GM12891 (cell line): Measurements from ENCODE around the gene RUVBL2.

ENCODE experiments used
- DNase-seq: peaks from one replicate; pipeline ENCODE4 v3.0.0; 2011; ENCODE audit warnings: low spot score; ENCODE audit not compliant: insufficient read length
- FAIRE-seq: peaks from 2 replicates; lab custom pipeline; 2011; peaks lifted over from hg19 to GRCh38; lab: Jason Lieb, UNC
- PAX5 ChIP-seq: IDR thresholded peaks from 2 replicates; pipeline ENCODE4 v1.6.1; 2011; ENCODE audit warnings: low read length, moderate library complexity, mild to moderate bottlenecking; ENCODE audit not compliant: insufficient read depth, severe bottlenecking
- POLR2A ChIP-seq: IDR thresholded peaks from 2 replicates; pipeline ENCODE4 v1.6.1; 2011; ENCODE audit warnings: low read depth, low read length, control low read depth
- POLR2AphosphoS5 ChIP-seq: IDR thresholded peaks from 2 replicates; pipeline ENCODE4 v1.6.1; 2011; ENCODE audit warnings: low read depth, low read length, control low read depth
- POU2F2 ChIP-seq: IDR thresholded peaks from 2 replicates; pipeline ENCODE4 v1.6.1; 2011; ENCODE audit warnings: low read depth, mild to moderate bottlenecking, control low read depth, low read length, moderate library complexity
- SPI1 ChIP-seq: IDR thresholded peaks from 2 replicates; pipeline ENCODE4 v1.6.1; 2011; ENCODE audit warnings: low read depth, low read length, control low read depth
- TAF1 ChIP-seq: IDR thresholded peaks from 2 replicates; pipeline ENCODE4 v1.6.1; 2011; ENCODE audit warnings: low read depth, low read length, control low read depth

The RUVBL2 gene

DNA sequence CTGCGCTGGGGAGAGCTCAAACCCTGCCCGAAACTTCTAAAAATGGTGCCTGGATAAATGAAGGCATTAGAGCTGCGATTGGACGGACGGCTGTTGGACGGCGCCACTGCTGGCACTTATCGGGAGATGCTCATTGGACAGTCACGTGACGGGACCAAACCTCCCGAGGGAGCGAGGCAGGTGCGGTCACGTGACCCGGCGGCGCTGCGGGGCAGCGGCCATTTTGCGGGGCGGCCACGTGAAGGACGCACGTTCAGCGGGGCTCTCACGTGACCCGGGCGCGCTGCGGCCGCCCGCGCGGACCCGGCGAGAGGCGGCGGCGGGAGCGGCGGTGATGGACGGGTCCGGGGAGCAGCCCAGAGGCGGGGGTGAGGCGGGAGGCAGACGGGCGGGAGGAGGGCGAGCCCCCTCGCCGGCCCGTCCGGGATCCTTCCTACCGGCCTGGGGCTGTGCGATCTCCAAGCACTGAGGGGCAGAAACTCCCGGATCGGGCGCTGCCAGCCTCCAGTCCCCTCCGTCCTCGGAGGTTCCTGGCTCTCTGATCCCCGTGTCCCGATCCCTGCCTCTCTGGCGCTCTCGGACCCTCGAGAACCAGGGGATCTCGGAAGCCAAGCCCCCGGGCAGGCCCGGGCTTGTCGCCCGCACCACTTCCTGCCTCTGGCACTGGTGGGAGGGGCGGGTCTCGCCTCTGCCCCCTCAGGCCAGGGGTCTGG, 38.9 kb upstream of the RUVBL2 start, which contains the start of gene BAX:
Gene BAX (plus strand): TSS at position 281 of the 713 bp plus-strand sequence. CDS start 54 bp downstream, at position 335.
- DNase-seq = peak; percentile 97
- TF ChIP-seq PAX5 = no peak
- TF ChIP-seq TAF1 = peak; percentile 61
- 0 out of 2 replicates have a peak, but pooled peaks have one; percentile 26 for TF ChIP-seq SPI1
- TF ChIP-seq POU2F2 = peak; percentile 50; the same call in 1 of the 2 replicates
- TF ChIP-seq POLR2A = peak; percentile 67; the same call in 1 of the 2 replicates
- TF ChIP-seq POLR2AphosphoS5 = peak; percentile 74
- FAIRE-seq = peak; percentile 99

DNA sequence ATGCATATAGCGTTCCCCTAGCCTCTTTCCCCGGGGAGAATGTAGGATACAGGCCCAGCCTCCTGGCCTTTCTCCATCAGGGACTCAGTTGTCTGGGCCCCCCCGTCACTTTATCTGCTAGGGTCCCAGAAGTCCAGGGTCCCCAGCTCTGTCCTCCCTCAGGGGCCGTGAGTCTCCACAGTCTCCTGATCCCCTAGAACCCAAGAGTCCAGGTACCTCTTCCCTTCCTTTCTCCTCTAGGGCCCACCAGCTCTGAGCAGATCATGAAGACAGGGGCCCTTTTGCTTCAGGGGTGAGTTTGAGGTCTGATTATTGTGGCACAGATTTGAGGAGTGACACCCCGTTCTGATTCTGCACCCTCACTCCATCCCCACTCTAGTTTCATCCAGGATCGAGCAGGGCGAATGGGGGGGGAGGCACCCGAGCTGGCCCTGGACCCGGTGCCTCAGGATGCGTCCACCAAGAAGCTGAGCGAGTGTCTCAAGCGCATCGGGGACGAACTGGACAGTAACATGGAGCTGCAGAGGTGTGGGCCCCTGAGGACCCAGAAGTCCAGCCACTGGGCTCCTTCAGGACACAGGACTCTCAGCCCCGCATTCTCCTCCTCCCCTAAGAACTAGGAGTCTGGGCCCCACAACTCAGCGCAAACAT, 38.3 kb upstream of the RUVBL2 start:
- no peak for FAIRE-seq
- no peak for DNase-seq

DNA sequence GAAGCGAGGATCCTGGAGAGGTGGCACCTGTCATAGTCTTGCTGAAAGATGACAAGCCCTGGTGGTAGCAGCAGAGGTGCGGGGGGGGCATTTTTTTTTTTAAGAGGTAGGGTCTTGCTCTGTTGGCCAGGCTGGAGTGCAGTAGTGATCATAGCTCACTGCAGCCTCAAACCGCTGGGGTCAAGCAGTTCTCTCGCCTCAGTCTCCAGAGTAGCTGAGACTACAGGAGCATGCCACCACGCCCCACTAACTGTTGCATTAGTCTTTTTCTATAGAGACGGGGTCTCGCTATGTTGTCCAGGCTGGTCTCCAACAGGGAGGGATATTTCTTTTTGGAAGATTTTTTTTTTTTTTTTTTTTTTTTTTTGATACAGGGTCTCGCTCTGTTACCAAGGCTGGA, 35.7 kb upstream of the RUVBL2 start:
- DNase-seq (no peak), FAIRE-seq (no peak)
- TF ChIP-seq TAF1 = no peak
- TF ChIP-seq POLR2AphosphoS5 = no peak
- TF ChIP-seq PAX5 = no peak
- no peak for TF ChIP-seq SPI1
- TF ChIP-seq POU2F2 = no peak
- TF ChIP-seq POLR2A = no peak

More for the DNA sequence above, 38.3 kb upstream of the RUVBL2 start:
- TF ChIP-seq POU2F2 (no peak), POLR2A (no peak), SPI1 (no peak), PAX5 (no peak), POLR2AphosphoS5 (no peak), TAF1 (no peak)

DNA sequence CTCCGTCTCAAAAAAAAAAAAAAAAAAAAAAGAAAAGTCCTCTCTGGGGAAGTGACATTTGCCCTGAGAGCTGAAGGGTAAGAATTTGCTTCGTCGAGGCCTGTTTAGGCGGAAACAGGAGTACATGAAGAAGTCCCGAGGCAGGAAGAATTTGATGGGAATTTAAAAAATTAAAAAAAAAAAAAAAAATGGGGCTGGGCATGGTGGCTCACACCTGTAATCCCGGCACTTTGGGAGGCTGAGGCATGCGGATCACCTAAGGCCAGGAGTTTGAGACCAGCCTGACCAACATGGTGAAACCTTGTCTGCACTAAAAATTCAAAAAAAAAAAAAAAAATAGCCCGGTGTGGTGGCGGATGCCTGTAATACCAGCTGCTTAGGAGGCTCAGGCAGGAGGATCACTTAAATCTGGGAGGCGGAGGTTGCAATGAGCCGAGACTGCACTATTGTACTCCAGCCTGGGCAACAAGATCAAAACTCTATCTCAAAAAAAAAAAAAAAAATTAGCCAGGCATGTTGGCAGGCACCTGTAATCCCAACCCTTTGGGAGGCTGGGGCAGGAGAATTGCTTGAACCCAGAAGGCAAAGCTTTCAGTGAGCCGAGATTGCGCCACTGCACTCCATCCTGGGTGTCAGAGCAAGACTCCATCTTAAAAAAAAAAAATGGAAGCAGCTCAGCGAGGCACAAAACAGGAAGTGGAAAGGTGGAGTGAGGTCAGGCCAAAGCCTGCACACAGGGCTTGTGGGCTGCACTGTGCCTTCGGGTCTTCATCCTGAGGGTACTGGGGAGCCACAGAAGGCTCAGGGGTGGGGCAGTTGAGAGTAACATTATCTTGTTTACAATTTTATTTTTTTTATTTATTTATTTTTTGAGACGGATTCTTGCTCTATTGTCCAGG, 34.1 kb upstream of the RUVBL2 start:
- no peak for DNase-seq
- no peak for FAIRE-seq
- TF ChIP-seq POLR2AphosphoS5 = no peak
- TF ChIP-seq POU2F2 = no peak
- peak; percentile 82 for TF ChIP-seq SPI1

- no peak for TF ChIP-seq SPI1
- no peak for TF ChIP-seq PAX5
- no peak for TF ChIP-seq POLR2A
- no peak for TF ChIP-seq POLR2AphosphoS5
- no peak for TF ChIP-seq POU2F2
- TF ChIP-seq TAF1 = no peak
- FAIRE-seq = no peak
- no peak for DNase-seq
Measured at GRCh38 chr19:48961051-48961649, 32.5 kb upstream of the RUVBL2 start.

GRCh38 chr19:48961673-48962028, 32.0 kb upstream of the RUVBL2 start:
- DNase-seq = no peak
- no peak for FAIRE-seq
- TF ChIP-seq POU2F2 (no peak), SPI1 (no peak)

DNA sequence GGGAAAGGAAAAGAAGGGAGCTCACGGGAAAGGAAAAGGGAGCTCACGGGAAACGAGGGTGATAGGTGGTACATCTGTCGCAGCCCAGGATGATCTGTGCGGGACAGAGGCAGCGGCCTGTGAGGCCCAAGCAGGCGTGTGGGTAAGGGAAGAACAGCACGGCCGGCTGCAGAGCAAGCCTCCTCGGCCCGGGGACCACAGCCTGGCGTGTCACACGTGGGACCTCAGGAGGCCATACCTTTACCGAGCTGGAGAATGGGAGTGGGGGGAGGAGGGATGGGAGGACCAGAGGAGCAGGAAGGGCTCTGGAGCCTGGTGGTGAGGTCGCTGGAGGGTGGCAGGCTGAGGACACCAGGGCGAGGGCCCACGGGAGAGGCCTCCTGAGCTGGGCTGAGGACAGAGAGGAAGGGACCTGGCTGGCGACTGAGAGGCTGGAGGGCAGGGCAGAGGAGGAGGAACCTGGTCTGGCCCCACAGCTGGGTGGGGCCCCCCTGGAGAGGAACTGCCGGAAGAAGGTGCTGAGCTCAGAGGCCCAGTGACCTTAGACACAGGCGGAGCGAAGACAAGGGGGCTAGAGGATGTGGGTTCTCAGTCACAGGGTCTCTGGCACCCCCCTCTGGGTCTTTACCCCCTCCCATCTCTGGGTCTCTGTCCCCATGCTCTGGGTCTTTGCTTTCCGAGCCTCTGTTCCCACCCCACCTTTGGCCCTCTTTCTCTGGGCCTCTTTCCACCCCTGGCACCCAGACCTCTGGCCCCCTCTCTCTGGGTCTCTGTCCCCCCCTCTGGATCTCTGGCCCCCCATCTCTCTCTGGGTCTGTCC, 31.4 kb upstream of the RUVBL2 start:
- FAIRE-seq (peak; percentile 86), DNase-seq (peak; percentile 70)
- TF ChIP-seq TAF1 (peak; percentile 32; the same call in 1 of the 2 replicates), SPI1 (peak; percentile 78), POLR2A (peak; percentile 90), POU2F2 (peak; percentile 56; the same call in 1 of the 2 replicates), POLR2AphosphoS5 (peak; percentile 96), PAX5 (no peak)

- DNase-seq = no peak
- no peak for FAIRE-seq
- TF ChIP-seq TAF1 = no peak
- TF ChIP-seq POLR2AphosphoS5 = no peak
Measured at GRCh38 chr19:48962849-48963165, 30.9 kb upstream of the RUVBL2 start.
